Endodermal cell (in vitro differentiated cells): ENCODE measurements around the gene DKK3. TPM values are rescaled to one million over a fixed set of nuclear protein-coding genes. Genes with fewer than 3 reads are reported as not detected.

Experiments used
- DNase-seq: peaks from one replicate; pipeline ENCODE4 v3.0.0-alpha.2; 2017
- H3K27ac ChIP-seq: 2 replicates; pipeline ENCODE4 v1.5.1; 2013; ENCODE audit warnings: mild to moderate bottlenecking, low read depth, low read length, moderate library complexity
- H3K27me3 ChIP-seq: 2 replicates; pipeline ENCODE4 v1.6.1; 2013; ENCODE audit warnings: mild to moderate bottlenecking, low read length, moderate library complexity; ENCODE audit not compliant: insufficient read depth, control insufficient read depth, poor library complexity, severe bottlenecking
- H3K36me3 ChIP-seq: 2 replicates; pipeline ENCODE4 v1.7.0; 2013; ENCODE audit warnings: mild to moderate bottlenecking, low read length, moderate library complexity; ENCODE audit not compliant: control insufficient read depth, insufficient read depth
- H3K4me1 ChIP-seq: one replicate; pipeline ENCODE4 v1.7.0; 2013; ENCODE audit warnings: low read length; ENCODE audit not compliant: control insufficient read depth, insufficient read depth
- H3K4me3 ChIP-seq: 2 replicates; pipeline ENCODE4 v1.5.1; 2013; ENCODE audit warnings: mild to moderate bottlenecking, low read length, moderate library complexity
- H3K9ac ChIP-seq: 2 replicates; pipeline ENCODE4 v1.6.1; 2013; ENCODE audit warnings: mild to moderate bottlenecking, low read length, moderate library complexity; ENCODE audit not compliant: poor library complexity, severe bottlenecking; ENCODE audit errors: extremely low read depth
- H3K9me3 ChIP-seq: 2 replicates; pipeline ENCODE4 v1.6.1; 2013; ENCODE audit warnings: mild to moderate bottlenecking, low read length, moderate library complexity; ENCODE audit not compliant: control insufficient read depth
- H3K27ac Mint-ChIP-seq: 2 replicates; pipeline ENCODE4 v1.8.0; 2020; ENCODE audit warnings: mixed read lengths
- H3K27me3 Mint-ChIP-seq: 2 replicates; pipeline ENCODE4 v1.8.0; 2021; ENCODE audit warnings: mild to moderate bottlenecking, mixed read lengths; ENCODE audit not compliant: insufficient read depth
- H3K36me3 Mint-ChIP-seq: 2 replicates; pipeline ENCODE4 v1.8.0; 2020; ENCODE audit warnings: low read depth, mixed read lengths
- H3K4me1 Mint-ChIP-seq: 2 replicates; pipeline ENCODE4 v1.8.0; 2020; ENCODE audit warnings: mixed read lengths
- H3K4me3 Mint-ChIP-seq: 2 replicates; pipeline ENCODE4 v1.8.0; 2020; ENCODE audit warnings: mild to moderate bottlenecking, moderate library complexity, mixed read lengths
- H3K9me3 Mint-ChIP-seq: 2 replicates; pipeline ENCODE4 v1.8.0; 2020; ENCODE audit warnings: mild to moderate bottlenecking, mixed read lengths
- WGBS, 2 experiments: methylation state at CpG; one replicate each; pipeline versions ENCODE4 v1.1.5 to v1.1.7; 2013; ENCODE audit warnings: missing lambda C conversion rate in 2 of 2, mixed read lengths in 1 of 2; ENCODE audit not compliant: insufficient coverage in 1 of 2, insufficient read length in 1 of 2; 5-methylcytosine and 5-hydroxymethylcytosine counted together
- total RNA-seq, 2 donors: library from RNA; stranded (reverse); fragmentation: NEBNext Ultra II Directional in 1 of 2; extraction: Animal tissue kit (Norgen Biotek cat#: 25700) in 1 of 2; gene quantifications; 2 replicates in 1 of 2; 3 replicates in 1 of 2; pipeline ENCODE4 v1.2.1, GENCODE V29; 2021
- TF ChIP-seq, protein P1 (sequence below): fragments of 200-600 bp; sonication (generic); conservative IDR thresholded peaks from 2 replicates; pipeline ENCODE4 v1.5.0; 2021; ENCODE audit warnings: antibody characterized with exemption, mild to moderate bottlenecking

Gene DKK3
- total RNA-seq, 2 donors from 2014 or later = 18.8 to 42.6 TPM

DNA sequence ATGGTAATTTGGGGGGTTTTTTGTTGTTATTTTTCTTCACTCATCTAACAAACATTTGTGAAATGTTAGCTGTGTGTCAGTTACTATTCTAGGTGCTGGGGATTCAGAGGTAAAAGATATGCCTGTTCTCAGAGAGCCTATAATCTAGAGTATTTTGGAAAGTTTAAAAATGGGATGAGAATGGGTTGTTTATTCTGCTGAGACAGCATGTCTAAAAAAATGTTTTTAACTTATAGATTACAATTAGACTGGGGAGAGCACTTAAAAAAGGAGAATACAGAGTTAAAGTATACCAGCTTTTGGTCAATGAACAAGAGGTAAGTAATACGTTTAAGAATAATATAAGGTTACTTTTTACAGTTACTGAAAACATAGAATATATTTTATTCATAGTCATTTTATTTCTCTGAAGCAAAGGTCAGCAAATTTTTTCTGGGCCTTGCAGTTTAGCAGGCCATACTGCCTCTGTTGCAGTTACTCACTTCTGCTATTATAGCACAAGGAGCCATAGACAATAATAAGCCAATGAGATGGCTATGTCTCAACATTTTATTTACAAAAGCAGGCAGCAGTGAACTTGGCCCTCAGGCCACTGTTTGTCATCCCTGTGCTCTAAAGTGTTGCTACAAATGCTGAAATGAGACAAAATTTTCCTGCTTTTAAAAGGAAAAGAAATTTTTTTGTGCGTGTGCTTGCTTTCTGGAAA is 60.0 kb downstream of the DKK3 start:
- Mint-ChIP-seq H3K27ac (peak overlapping the region; percentile 20), H3K9me3 (no peaks in the 10 kb centered on the region), H3K27me3 (no peaks in the 10 kb centered on the region), H3K36me3 (peaks cover 26% of the 10 kb centered on the region), H3K4me1 (peaks cover 20% of the 10 kb centered on the region), H3K4me3 (no peak overlapping the region)
- no peaks in the 10 kb centered on the region for H3K27me3 ChIP-seq
- DNase-seq = no peak
- peaks cover 67% of the 10 kb centered on the region for H3K36me3 ChIP-seq
- H3K27ac ChIP-seq = no peak overlapping the region
- WGBS, 2 experiments = 98 to 100% methylated on average over 1 to 2 of the region's 2 CpGs
- H3K4me3 ChIP-seq = no peak overlapping the region
- H3K9me3 ChIP-seq = no peaks in the 10 kb centered on the region
- peaks cover 20% of the 10 kb centered on the region for H3K4me1 ChIP-seq
- TF ChIP-seq, protein P1, sequence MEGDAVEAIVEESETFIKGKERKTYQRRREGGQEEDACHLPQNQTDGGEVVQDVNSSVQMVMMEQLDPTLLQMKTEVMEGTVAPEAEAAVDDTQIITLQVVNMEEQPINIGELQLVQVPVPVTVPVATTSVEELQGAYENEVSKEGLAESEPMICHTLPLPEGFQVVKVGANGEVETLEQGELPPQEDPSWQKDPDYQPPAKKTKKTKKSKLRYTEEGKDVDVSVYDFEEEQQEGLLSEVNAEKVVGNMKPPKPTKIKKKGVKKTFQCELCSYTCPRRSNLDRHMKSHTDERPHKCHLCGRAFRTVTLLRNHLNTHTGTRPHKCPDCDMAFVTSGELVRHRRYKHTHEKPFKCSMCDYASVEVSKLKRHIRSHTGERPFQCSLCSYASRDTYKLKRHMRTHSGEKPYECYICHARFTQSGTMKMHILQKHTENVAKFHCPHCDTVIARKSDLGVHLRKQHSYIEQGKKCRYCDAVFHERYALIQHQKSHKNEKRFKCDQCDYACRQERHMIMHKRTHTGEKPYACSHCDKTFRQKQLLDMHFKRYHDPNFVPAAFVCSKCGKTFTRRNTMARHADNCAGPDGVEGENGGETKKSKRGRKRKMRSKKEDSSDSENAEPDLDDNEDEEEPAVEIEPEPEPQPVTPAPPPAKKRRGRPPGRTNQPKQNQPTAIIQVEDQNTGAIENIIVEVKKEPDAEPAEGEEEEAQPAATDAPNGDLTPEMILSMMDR = no peak
- no peak overlapping the region for H3K9ac ChIP-seq

DNA sequence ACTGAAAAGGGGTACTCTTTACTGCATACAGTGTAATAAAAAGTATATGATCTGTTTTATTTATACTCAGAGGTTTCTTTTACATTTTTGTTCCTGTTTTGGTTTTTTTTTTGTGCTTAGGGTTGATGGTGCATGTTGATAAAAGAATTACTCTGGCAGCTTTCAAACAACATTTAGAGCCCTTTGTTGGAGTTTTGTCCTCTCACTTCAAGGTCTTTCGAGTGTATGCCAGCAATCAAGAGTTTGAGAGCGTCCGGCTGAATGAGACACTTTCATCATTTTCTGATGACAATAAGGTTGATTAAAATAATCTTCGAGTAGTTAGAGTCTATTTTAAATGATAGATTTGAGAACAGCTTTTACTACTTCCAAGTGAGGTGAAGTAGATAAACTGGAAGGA is 60.6 kb downstream of the DKK3 start:
- H3K4me1 ChIP-seq = peaks cover 20% of the 10 kb centered on the region
- Mint-ChIP-seq H3K36me3 (peaks cover 24% of the 10 kb centered on the region), H3K4me1 (peaks cover 20% of the 10 kb centered on the region), H3K27ac (peak overlapping the region; percentile 20), H3K4me3 (no peak overlapping the region), H3K9me3 (no peaks in the 10 kb centered on the region), H3K27me3 (no peaks in the 10 kb centered on the region)
- no peaks in the 10 kb centered on the region for H3K9me3 ChIP-seq
- peaks cover 66% of the 10 kb centered on the region for H3K36me3 ChIP-seq
- no peak for DNase-seq
- H3K4me3 ChIP-seq = no peak overlapping the region
- 90 to 97% methylated on average over 4 of the region's 4 CpGs for WGBS, 2 experiments
- H3K27ac ChIP-seq = no peak overlapping the region
- TF ChIP-seq, protein P1 = no peak
- H3K9ac ChIP-seq = no peak overlapping the region
- no peaks in the 10 kb centered on the region for H3K27me3 ChIP-seq

DNA sequence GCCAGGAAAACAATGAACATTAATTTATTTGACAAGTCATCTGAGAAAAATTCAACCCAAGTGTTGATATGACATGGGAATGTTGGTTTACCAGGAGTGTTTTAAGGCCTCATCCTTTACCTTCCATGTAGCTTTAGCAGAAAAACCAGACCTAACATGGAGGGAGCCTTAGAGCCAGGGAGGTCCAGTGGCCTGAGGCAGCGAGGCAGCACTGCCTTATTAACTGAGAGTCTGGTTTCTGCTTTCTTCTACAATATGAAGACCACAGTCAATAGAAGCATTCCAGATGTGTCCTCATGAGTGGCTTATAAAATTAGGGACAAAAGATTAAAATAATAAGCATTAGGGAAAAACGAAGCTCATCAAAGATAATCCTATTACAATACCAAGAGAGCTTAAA is 61.5 kb downstream of the DKK3 start:
- Mint-ChIP-seq H3K27ac (no peak overlapping the region), H3K36me3 (peaks cover 23% of the 10 kb centered on the region), H3K27me3 (no peaks in the 10 kb centered on the region), H3K4me1 (peaks cover 20% of the 10 kb centered on the region), H3K9me3 (no peaks in the 10 kb centered on the region), H3K4me3 (no peak overlapping the region)
- Histone ChIP-seq H3K9ac (no peak overlapping the region), H3K36me3 (peaks cover 66% of the 10 kb centered on the region), H3K27me3 (no peaks in the 10 kb centered on the region), H3K9me3 (no peaks in the 10 kb centered on the region), H3K27ac (no peak overlapping the region), H3K4me3 (no peak overlapping the region), H3K4me1 (peaks cover 19% of the 10 kb centered on the region)
- TF ChIP-seq, protein P1 = no peak
- DNase-seq = no peak
- WGBS, 2 experiments = 90 to 100% methylated on average over 1 to 2 of the region's 2 CpGs
